Prostate gland (tissue), 2 donors: ENCODE measurements around the gene SMYD2. TPM values are rescaled to one million over a fixed set of nuclear protein-coding genes. Genes with fewer than 3 reads are reported as not detected.

Source experiments
- DNase-seq: peaks from one replicate; pipeline ENCODE4 v3.0.0-alpha.2; 2019; ENCODE audit warnings: low spot score
- H3K27ac ChIP-seq, 2 donors: fragments of 200-600 bp; sonication (generic); 2 replicates each; pipeline ENCODE4 v1.5.1; 2017 to 2019
- H3K27me3 ChIP-seq: fragments of 200-600 bp; sonication (generic); replicated peaks from 2 replicates; pipeline ENCODE4 v1.5.1; 2019; ENCODE audit not compliant: insufficient read depth
- H3K36me3 ChIP-seq, 2 donors: fragments of 200-600 bp; sonication (generic); 1 replicate in 1 of 2; 2 replicates in 1 of 2; pipeline versions ENCODE4 v1.5.1 to v1.8.1; 2017 to 2019
- H3K4me1 ChIP-seq: fragments of 200-600 bp; sonication (generic); replicated peaks from 2 replicates; pipeline ENCODE4 v1.5.1; 2019
- H3K4me3 ChIP-seq, 2 donors: fragments of 200-600 bp; sonication (generic); 2 replicates each; pipeline ENCODE4 v1.5.1; 2017 to 2019
- H3K9me3 ChIP-seq: fragments of 200-600 bp; sonication (generic); 2 replicates; pipeline ENCODE4 v1.5.1; 2017
- CTCF ChIP-seq, 4 experiments: fragments of 200-600 bp in 2 of 4; fragments of 450-650 bp in 2 of 4; sonication (generic) in 2 of 4; IDR thresholded peaks; 1 replicate in 3 of 4; 2 replicates in 1 of 4; pipeline ENCODE4 v1.5.1; 2016 to 2019; ENCODE audit warnings: antibody characterized with exemption in 4 of 4, mild to moderate bottlenecking in 2 of 4, moderate library complexity in 2 of 4
- POLR2A ChIP-seq: fragments of 450-650 bp; IDR thresholded peaks from one replicate; pipeline ENCODE4 v1.6.1; 2016; ENCODE audit warnings: antibody characterized with exemption, mild to moderate bottlenecking
- POLR2AphosphoS5 ChIP-seq: sonication (generic); formaldehyde crosslinking; IDR thresholded peaks from one replicate; pipeline ENCODE4 v1.6.1; 2017; ENCODE audit warnings: antibody characterized with exemption
- WGBS: methylation state at CpG from one replicate; pipeline ENCODE4 v1.1.5; 2018; 5-methylcytosine and 5-hydroxymethylcytosine counted together
- intact Hi-C: fragments of 100-400 bp; cut with DNase I; formaldehyde crosslinking; loops from one replicate; pipeline ENCODE4 v1.14.2; 2022
- total RNA-seq, 2 donors: library from RNA; depleted of rRNA; stranded (reverse); fragments of >200 nt; gene quantifications; one replicate each; pipeline ENCODE4 v1.1.0, GENCODE V29; 2016

SMYD2 gene
- total RNA-seq, 2 donors from 2014 or later: 18.6 to 50.4 TPM

GRCh38 chr1:214292322-214292721 lies 11.4 kb downstream of the SMYD2 start:
- H3K9me3 ChIP-seq: no peaks in the 10 kb centered on the region
- no peak for TF ChIP-seq POLR2A
- no peak for TF ChIP-seq POLR2AphosphoS5
- no peak for TF ChIP-seq CTCF (IDR thresholded peaks at IDR 0.05)
- no peaks in the 10 kb centered on the region for H3K36me3 ChIP-seq
- H3K27me3 ChIP-seq: no peaks in the 10 kb centered on the region
- no peak overlapping the region for H3K4me3 ChIP-seq
- DNase-seq: no peak
- intact Hi-C loops: no loop called here
- 85% methylated on average over 3 of the region's 3 CpGs for WGBS
- H3K27ac ChIP-seq: no peak overlapping the region
- H3K4me1 ChIP-seq: no peaks in the 10 kb centered on the region

DNA sequence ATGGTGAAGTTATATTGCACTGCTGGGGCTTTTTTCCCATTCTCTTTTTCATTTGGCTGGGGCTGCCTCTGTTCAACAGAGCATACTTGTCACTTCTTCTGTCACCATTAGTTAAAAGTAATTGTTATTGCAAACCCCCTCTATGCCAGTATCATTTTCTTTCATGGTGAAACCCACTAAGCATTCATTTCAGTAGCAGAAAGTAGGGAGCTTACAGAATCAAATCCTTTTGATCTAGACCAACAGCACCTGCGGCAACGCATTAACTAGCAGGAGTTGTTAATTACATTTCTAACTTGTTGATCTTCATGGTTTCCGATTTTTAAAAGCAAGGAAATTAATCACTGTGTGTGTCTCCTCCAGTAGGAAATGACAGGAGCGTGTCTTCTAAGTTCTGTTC lies 15.0 kb downstream of the SMYD2 start:
- Histone ChIP-seq H3K27me3 (no peaks in the 10 kb centered on the region), H3K27ac (no peak overlapping the region), H3K4me1 (no peaks in the 10 kb centered on the region), H3K4me3 (no peak overlapping the region), H3K9me3 (no peaks in the 10 kb centered on the region), H3K36me3 (no peaks in the 10 kb centered on the region)
- WGBS: 70% methylated on average over 4 of the region's 4 CpGs
- TF ChIP-seq CTCF (IDR thresholded peaks at IDR 0.05) (no peak), POLR2A (no peak), POLR2AphosphoS5 (no peak)
- intact Hi-C loops: no loop called here
- DNase-seq: no peak

DNA sequence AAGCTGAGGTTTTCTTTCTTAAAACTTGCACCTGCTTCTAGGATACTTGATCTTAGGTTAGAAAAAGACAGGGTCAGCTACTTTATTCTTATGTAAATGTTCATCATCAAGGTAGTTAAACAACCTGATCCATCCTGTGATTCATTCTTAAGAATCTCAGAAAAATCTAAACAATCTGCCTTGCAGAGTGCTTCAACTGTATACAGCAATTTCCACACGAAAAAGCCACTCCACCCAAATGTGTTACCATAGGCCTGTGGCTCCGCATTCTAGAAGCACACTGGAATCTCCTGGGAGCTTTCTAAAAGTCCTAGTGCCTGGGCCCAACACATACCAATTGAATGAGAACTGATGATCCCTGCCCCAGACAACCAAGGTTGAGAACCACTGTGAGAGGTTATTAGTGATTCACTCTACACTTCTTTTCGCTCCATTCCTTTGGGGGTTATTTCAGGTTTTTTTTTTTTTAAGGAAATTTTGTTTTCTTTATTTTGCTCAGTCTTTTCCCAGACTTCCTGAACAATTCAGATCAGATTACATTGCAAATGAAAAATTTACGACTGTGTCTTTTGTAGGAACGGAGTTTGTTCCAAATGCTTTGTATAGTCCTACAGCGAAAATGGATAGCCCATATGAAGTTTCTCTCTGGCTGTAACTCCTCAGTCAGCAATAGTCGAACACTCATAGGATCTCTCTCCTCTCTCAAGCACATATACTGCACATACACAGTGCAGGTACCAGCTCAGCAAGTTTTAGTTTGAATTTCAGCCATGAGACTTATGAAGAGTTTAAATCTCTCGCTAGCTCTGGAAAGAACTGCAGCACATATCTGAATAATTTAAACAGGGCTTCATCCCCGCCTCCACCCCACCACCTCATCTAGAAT lies 16.1 kb downstream of the SMYD2 start:
- no peak for TF ChIP-seq POLR2A
- peak; percentile 16 for TF ChIP-seq POLR2AphosphoS5
- TF ChIP-seq CTCF (IDR thresholded peaks at IDR 0.05): no peak
- intact Hi-C loops: no loop called here
- DNase-seq: no peak
- WGBS: 41% methylated on average over 9 of the region's 9 CpGs
- no peaks in the 10 kb centered on the region for H3K4me1 ChIP-seq
- H3K27me3 ChIP-seq: no peaks in the 10 kb centered on the region
- H3K36me3 ChIP-seq: no peaks in the 10 kb centered on the region
- no peak overlapping the region for H3K4me3 ChIP-seq
- no peak overlapping the region for H3K27ac ChIP-seq
- H3K9me3 ChIP-seq: no peaks in the 10 kb centered on the region

DNA sequence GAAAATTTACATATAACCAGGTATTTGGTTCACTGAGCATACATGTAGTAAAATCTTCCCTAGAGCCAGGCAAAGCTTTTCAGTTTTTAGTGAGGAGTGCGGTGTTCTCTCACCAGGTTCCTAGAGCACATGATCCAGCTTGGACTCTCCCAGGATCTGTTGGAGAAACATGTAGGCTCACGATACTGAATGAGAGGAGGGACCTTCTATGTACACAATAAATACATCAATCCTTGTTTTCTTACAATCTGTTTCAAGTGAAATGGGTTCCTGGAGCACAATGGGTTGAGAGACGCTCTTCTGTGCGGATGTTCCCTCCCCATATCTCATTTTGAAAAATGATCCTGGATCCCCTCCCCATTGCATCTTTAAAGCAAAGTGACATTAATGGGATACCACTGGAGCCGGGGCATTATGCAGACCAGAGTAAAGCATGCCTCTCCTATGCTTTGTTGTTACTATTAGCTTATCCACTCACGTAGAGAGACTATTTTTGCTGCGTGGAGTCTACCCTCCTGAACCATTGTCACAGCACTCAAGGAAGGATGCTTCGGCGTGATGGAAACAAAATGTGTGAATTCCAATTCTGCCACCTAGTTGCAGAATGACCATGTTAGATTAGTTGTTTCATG lies 19.3 kb downstream of the SMYD2 start:
- no peaks in the 10 kb centered on the region for H3K27me3 ChIP-seq
- H3K27ac ChIP-seq: no peak overlapping the region
- intact Hi-C loops: no loop called here
- no peak for TF ChIP-seq POLR2AphosphoS5
- TF ChIP-seq CTCF (IDR thresholded peaks at IDR 0.05): no peak
- no peak for TF ChIP-seq POLR2A
- no peak for DNase-seq
- H3K36me3 ChIP-seq: no peaks in the 10 kb centered on the region
- 91% methylated on average over 9 of the region's 9 CpGs for WGBS
- H3K4me3 ChIP-seq: no peak overlapping the region
- no peaks in the 10 kb centered on the region for H3K4me1 ChIP-seq
- H3K9me3 ChIP-seq: no peaks in the 10 kb centered on the region

DNA sequence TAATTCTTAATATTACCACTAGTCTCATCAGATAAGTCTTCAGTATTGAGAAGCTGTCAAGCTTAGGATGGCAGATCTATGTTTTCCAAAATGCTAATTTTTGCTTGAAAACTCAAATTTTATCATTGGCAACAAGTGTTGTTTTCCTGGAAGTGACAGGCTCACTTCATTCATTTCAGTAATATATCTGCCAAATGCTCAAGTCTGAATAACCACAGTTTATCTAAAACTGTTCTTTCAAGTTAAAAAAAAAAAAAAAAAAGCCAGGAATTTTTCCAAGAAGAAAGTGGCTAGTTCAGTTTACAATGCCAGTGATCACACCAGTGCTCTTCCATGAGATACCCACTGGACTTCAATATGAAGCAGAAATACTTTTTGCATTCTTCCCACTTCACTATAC lies 20.6 kb downstream of the SMYD2 start:
- no peaks in the 10 kb centered on the region for H3K4me1 ChIP-seq
- intact Hi-C loops: no loop called here
- H3K9me3 ChIP-seq: no peaks in the 10 kb centered on the region
- no peaks in the 10 kb centered on the region for H3K36me3 ChIP-seq
- no peak for TF ChIP-seq CTCF (IDR thresholded peaks at IDR 0.05)
- TF ChIP-seq POLR2AphosphoS5: no peak
- no peak for TF ChIP-seq POLR2A
- DNase-seq: no peak
- H3K4me3 ChIP-seq: no peak overlapping the region
- no peak overlapping the region for H3K27ac ChIP-seq
- no peaks in the 10 kb centered on the region for H3K27me3 ChIP-seq
